ENCODE measurements around the gene PSMD13.

Gene PSMD13

GRCh38 chr11:291281-292210 is 54.8 kb downstream of the PSMD13 start:
- H3K4me1 ChIP-seq = peaks cover 12% of the 10 kb centered on the region
- H3K9me3 ChIP-seq = no peaks in the 10 kb centered on the region
- peaks cover 12% of the 10 kb centered on the region; the same call in 1 of the 2 replicates for H3K36me3 ChIP-seq (replicated peaks)
- H3K27me3 ChIP-seq (ENCODE audit: low read depth) = no peaks in the 10 kb centered on the region
- H3K4me3 ChIP-seq = no peak overlapping the region
- in situ Hi-C loops (cut with MboI; ENCODE audit: low sequenced_read_pairs) = no loop called here
- DNase-seq (ENCODE audit: low spot score in 2 of 2) = no peak

- Histone ChIP-seq H3K9me3 (no peaks in the 10 kb centered on the region), H3K36me3 (replicated peaks) (peaks cover 12% of the 10 kb centered on the region; the same call in 1 of the 2 replicates), H3K27me3 (ENCODE audit: low read depth) (no peaks in the 10 kb centered on the region), H3K4me3 (no peak overlapping the region), H3K4me1 (peaks cover 12% of the 10 kb centered on the region)
- DNase-seq (ENCODE audit: low spot score in 2 of 2) = no peak
- in situ Hi-C loops (cut with MboI; ENCODE audit: low sequenced_read_pairs) = no loop called here
Measured at GRCh38 chr11:292211-293121, 55.7 kb downstream of the PSMD13 start.

- peaks cover 12% of the 10 kb centered on the region; the same call in 1 of the 2 replicates for H3K36me3 ChIP-seq (replicated peaks)
- H3K4me1 ChIP-seq = peaks cover 5% of the 10 kb centered on the region
- in situ Hi-C loops (cut with MboI; ENCODE audit: low sequenced_read_pairs) = no loop called here
- no peaks in the 10 kb centered on the region for H3K27me3 ChIP-seq (ENCODE audit: low read depth)
- H3K9me3 ChIP-seq = no peaks in the 10 kb centered on the region
- no peak for DNase-seq (ENCODE audit: low spot score in 2 of 2)
- no peak overlapping the region for H3K4me3 ChIP-seq
Measured at GRCh38 chr11:293271-293851, 56.6 kb downstream of the PSMD13 start.

GRCh38 chr11:293852-294661 is 57.3 kb downstream of the PSMD13 start:
- Histone ChIP-seq H3K4me1 (peaks cover 5% of the 10 kb centered on the region), H3K4me3 (no peak overlapping the region), H3K36me3 (replicated peaks) (peaks cover 12% of the 10 kb centered on the region; the same call in 1 of the 2 replicates), H3K27me3 (ENCODE audit: low read depth) (no peaks in the 10 kb centered on the region), H3K9me3 (no peaks in the 10 kb centered on the region)
- DNase-seq (ENCODE audit: low spot score in 2 of 2) = no peak
- in situ Hi-C loops (cut with MboI; ENCODE audit: low sequenced_read_pairs) = no loop called here

GRCh38 chr11:294780-295179 is 58.0 kb downstream of the PSMD13 start:
- peaks cover 1% of the 10 kb centered on the region for H3K4me1 ChIP-seq
- no peaks in the 10 kb centered on the region for H3K9me3 ChIP-seq
- H3K4me3 ChIP-seq = no peak overlapping the region
- in situ Hi-C loops (cut with MboI; ENCODE audit: low sequenced_read_pairs) = no loop called here
- DNase-seq (ENCODE audit: low spot score in 2 of 2) = no peak
- peaks cover 12% of the 10 kb centered on the region; the same call in 1 of the 2 replicates for H3K36me3 ChIP-seq (replicated peaks)
- H3K27me3 ChIP-seq (ENCODE audit: low read depth) = no peaks in the 10 kb centered on the region

GRCh38 chr11:295351-296170 is 58.8 kb downstream of the PSMD13 start:
- Histone ChIP-seq H3K9me3 (no peaks in the 10 kb centered on the region), H3K36me3 (replicated peaks) (peaks cover 12% of the 10 kb centered on the region; the same call in 1 of the 2 replicates), H3K4me1 (no peaks in the 10 kb centered on the region), H3K4me3 (no peak overlapping the region), H3K27me3 (ENCODE audit: low read depth) (0 out of 2 replicates have a peak, but pooled peaks cover 4% of the 10 kb centered on the region)
- in situ Hi-C loops (cut with MboI; ENCODE audit: low sequenced_read_pairs) = no loop called here
- DNase-seq (ENCODE audit: low spot score in 2 of 2) = no peak

- no peak overlapping the region for H3K4me3 ChIP-seq
- in situ Hi-C loops (cut with MboI; ENCODE audit: low sequenced_read_pairs) = no loop called here
- DNase-seq (ENCODE audit: low spot score in 2 of 2) = no peak
- 0 out of 2 replicates have a peak, but pooled peaks cover 4% of the 10 kb centered on the region for H3K27me3 ChIP-seq (ENCODE audit: low read depth)
- no peaks in the 10 kb centered on the region for H3K4me1 ChIP-seq
- no peaks in the 10 kb centered on the region for H3K9me3 ChIP-seq
- H3K36me3 ChIP-seq (replicated peaks) = peaks cover 12% of the 10 kb centered on the region; the same call in 1 of the 2 replicates
Measured at GRCh38 chr11:296171-297050, 59.6 kb downstream of the PSMD13 start.

- no peak for DNase-seq (ENCODE audit: low spot score in 2 of 2)
- H3K4me3 ChIP-seq = no peak overlapping the region
- in situ Hi-C loops (cut with MboI; ENCODE audit: low sequenced_read_pairs) = no loop called here
Measured at GRCh38 chr11:297051-297585, 60.3 kb downstream of the PSMD13 start.

GRCh38 chr11:297586-298405 is 61.0 kb downstream of the PSMD13 start:
- no peak overlapping the region for H3K4me3 ChIP-seq
- no peak for DNase-seq (ENCODE audit: low spot score in 2 of 2)
- no peaks in the 10 kb centered on the region for H3K9me3 ChIP-seq
- H3K36me3 ChIP-seq (replicated peaks) = peaks cover 10% of the 10 kb centered on the region; the same call in 1 of the 2 replicates
- in situ Hi-C loops (cut with MboI; ENCODE audit: low sequenced_read_pairs) = no loop called here
- peaks cover 8% of the 10 kb centered on the region for H3K4me1 ChIP-seq
- 0 out of 2 replicates have a peak, but pooled peaks cover 4% of the 10 kb centered on the region for H3K27me3 ChIP-seq (ENCODE audit: low read depth)

More at GRCh38 chr11:297051-297585, 60.3 kb downstream of the PSMD13 start:
- Histone ChIP-seq H3K4me1 (peaks cover 1% of the 10 kb centered on the region), H3K9me3 (no peaks in the 10 kb centered on the region), H3K27me3 (ENCODE audit: low read depth) (0 out of 2 replicates have a peak, but pooled peaks cover 4% of the 10 kb centered on the region), H3K36me3 (replicated peaks) (peaks cover 12% of the 10 kb centered on the region; the same call in 1 of the 2 replicates)

GRCh38 chr11:298406-299065 is 61.8 kb downstream of the PSMD13 start:
- in situ Hi-C loops (cut with MboI; ENCODE audit: low sequenced_read_pairs) = no loop called here
- Histone ChIP-seq H3K36me3 (replicated peaks) (peaks cover 10% of the 10 kb centered on the region; the same call in 1 of the 2 replicates), H3K4me3 (no peak overlapping the region), H3K9me3 (no peaks in the 10 kb centered on the region), H3K4me1 (peaks cover 9% of the 10 kb centered on the region), H3K27me3 (ENCODE audit: low read depth) (0 out of 2 replicates have a peak, but pooled peaks cover 4% of the 10 kb centered on the region)
- no peak for DNase-seq (ENCODE audit: low spot score in 2 of 2)
